Fibroblast of skin of right quadriceps (primary cell): ENCODE measurements around the gene YIPF7.

Experiments
- DNase-seq: peaks from one replicate; pipeline ENCODE4 v3.0.0-alpha.2; 2013

Gene YIPF7

DNA sequence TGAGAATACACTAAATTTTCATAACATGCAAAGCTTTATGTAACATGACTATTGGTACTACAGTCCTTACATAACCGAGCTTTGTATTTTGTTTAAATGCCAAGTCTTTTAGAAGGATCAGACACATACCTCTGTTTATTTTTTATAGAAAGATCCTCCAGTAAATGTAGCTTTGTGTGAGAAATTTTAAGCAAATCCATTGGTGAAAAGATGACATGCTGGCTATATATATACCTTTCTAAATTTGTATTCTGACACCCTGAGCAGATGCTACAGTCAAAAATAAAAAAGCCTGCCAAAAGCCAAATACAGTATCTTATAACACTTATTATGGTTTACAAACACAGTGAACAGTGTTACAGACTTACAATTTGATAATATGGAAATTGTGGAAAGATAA is at the start of gene YIPF7:
Gene YIPF7 (minus strand): TSS at position 201 of the 400 bp plus-strand sequence. CDS start 1,525 bp downstream, outside the sequence.
- DNase-seq, result no peak

GRCh38 chr4:44701037-44701436 is 49.6 kb upstream of the YIPF7 start:
- DNase-seq, result no peak

DNA sequence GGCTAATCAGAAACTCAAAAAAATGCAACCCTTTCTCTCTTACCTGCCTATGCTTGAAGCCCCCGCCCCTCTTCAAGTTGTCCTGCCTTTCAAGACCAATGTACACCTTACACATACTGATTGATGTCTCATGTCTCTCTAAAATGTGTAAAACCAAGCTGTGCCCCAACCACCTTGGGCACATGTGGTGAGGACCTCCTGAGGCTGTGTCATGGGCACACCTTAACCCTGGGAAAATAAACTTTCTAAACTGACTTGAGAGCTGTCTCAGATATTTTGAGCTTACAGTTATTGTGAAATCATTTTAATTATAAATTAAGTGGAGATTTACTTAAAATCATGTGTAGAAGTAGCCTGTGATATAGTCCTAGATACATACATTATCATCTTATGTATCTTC is 49.0 kb upstream of the YIPF7 start:
- no peak for DNase-seq

DNA sequence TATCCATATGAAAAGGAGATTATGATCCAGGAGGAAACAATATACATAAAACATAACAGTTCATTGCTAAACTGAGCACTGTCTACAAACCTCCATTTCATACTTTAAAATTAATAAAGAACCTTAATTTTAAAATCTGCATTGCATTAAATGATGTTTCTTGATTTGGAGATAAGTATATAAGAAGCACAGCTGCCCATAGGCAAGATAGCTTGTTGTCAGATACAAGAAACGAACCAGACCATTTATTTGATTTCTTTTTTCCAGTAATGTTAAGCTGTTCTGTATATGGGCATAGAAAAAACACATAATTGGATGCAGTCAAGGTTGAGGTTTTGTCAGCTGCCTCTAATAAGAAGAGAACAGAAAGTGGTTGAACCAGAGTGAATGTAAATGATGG is 33.2 kb upstream of the YIPF7 start:
- no peak for DNase-seq

DNA sequence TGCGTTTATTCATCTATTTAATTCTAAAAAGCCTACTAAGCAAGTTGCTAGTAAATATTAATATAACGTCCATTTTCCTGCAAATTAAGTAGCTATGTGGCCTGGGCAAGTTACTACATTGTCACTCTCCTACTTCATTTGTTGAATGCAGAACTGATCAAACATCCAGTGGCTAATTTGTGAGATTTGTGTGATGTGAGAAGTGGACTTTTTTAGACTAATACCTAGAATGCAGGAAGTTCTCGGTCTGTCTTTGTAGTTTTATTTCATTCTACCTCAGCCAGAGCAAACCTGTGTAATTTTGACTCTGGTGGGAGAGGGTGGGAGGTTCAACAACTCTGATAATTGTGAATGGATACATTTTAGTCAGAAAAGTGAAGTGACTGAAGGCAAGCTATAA is 27.6 kb upstream of the YIPF7 start:
- no peak for DNase-seq

- peak; percentile 87 for DNase-seq
Measured at GRCh38 chr4:44678094-44679041, 26.9 kb upstream of the YIPF7 start, which contains the start of gene GUF1. GUF1 (plus strand) TSS chr4:44678420; CDS start chr4:44678623, 203 bp downstream.

GRCh38 chr4:44675366-44675765 is 23.9 kb upstream of the YIPF7 start:
- no peak for DNase-seq

- no peak for DNase-seq
Measured at GRCh38 chr4:44674471-44674870, 23.0 kb upstream of the YIPF7 start.

DNA sequence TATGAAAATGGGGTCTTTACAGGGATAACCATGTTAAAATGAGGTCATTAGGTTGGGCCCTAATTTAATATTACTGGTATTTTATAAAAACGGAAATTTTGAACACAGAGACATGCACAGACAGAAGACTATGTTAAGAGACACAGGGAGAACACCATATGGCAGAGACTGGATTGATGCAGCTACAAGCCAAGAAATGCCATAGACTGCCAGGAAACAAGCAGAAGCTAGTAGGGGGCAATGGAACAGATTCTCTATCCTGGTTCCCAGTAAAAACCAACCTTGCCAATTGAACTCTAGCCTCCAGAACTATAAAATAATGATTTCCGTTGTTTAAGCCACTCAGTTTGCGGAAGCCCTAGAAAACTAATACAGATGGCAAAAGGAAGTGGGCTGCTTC is 20.2 kb upstream of the YIPF7 start:
- DNase-seq, result no peak

DNA sequence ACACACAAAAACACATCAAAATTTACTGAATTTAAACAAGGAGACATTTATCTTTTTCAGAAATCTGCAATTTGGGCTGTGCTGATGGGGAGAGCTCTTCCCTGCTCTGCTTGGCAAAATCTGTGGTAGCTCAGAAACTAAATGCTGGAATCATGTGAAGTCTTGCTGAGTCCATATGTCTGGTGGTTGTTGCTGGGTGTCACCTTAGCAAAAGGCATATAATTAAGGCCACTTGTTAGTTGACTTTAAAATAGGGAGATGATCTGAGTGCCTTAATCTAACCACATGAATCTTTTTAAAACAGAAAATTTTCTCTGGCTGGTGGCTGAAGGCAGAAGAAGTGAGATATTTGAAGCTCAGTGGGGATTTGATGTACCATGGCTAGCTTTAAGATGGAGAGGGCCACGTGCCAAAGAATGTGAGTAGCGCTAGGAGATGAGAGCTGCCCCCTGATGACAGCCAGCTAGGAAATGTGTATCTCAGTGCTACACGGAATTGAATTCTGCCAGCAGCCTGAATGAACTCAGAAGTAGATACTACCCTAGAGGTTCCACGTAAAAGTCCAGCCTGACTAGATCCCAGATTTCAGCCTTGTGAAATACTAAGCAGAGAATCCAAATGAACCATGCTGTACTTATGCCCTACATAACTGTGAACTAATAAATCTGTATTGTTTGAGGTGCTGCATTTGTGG is 19.2 kb upstream of the YIPF7 start:
- DNase-seq, result no peak

GRCh38 chr4:44668526-44668925 is 17.1 kb upstream of the YIPF7 start:
- DNase-seq, result no peak

DNA sequence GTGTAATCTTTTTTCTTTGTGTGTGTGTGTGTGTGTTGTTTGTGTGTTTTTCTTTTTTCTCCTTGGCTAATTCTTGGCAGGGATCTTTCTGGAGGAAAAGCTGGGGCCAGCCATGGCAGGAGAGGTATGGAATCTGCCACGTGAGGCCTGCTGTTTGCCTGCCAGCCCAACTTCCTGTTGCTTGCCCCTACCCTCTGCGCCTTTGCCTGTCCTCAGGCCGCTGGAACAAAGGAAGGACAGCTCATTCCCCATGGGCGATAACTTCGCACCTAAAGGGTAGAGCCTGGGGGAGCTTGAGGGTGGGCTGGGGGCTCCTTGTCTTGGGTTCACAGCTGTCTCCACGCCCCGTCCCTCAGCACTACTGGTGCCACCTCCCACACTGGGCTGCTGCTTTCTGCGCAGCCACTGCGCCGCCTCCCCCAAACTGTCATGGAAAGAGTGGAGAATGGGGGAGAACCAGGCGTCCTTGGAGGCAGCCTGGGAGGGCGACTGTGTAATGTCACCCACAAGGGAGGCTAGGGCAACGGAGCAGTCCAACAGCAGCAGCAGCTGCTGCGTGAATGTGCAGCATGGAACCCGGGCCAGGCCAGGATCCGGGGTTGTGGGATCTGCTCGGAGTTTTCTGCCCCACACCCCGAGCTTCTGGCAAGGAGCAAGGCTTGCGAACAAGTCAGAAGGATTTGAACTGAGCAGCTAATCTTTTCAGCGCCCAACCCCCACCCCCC is 12.3 kb upstream of the YIPF7 start:
- no peak for DNase-seq

- no peak for DNase-seq
Measured at GRCh38 chr4:44662623-44663005, 11.2 kb upstream of the YIPF7 start.

DNA sequence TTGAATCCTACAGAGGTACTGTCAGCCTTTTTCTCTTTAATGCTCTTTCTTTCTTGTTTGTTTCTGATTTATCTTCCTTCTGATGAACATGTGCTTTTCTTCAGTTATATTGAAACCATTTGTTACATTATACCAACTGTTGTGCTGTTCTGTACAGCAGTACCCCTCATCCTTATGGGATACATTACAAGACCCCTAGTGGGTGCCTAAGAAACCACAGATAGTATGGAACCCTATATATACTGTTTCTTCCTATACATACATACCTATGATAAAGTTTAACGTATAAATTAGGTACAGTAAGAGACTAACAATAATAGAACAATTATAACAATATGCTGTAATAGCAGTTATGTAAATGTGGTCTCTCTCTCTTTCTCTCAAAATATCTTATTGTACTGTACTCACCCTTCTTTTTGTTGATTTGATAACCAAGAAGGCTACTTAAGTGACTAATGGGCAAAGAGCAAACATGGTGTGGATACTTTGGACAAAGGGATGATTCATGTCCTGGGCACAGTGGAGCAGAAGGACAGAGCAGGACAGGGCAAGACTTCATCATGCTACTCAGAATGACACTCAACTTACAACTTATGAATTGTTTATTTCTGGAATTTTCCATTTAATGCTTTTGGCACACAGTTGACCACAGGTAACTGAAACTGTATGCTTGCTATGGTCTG is 10.7 kb upstream of the YIPF7 start:
- no peak for DNase-seq

GRCh38 chr4:44660396-44660795 is 9.0 kb upstream of the YIPF7 start:
- DNase-seq, result no peak

DNA sequence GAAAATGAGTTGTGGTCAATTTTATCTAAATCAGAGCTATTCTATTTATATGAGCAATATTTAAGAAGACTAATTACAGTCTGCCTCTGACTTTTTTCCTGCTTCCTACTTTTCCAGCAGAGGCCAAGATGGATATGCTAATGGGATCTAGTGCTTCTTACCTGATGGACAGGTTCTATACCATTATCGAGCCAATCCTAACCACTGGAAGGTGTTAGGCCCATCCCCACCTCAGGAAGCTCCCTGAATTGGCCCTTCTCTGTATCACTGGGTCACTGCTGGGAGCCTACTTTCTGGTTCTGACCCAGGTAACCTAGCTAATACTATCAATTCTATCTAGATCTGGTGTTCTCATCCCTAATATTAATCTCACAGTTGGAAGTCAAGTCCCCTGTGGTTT is 577 bp upstream of the YIPF7 start:
- no peak for DNase-seq

DNA sequence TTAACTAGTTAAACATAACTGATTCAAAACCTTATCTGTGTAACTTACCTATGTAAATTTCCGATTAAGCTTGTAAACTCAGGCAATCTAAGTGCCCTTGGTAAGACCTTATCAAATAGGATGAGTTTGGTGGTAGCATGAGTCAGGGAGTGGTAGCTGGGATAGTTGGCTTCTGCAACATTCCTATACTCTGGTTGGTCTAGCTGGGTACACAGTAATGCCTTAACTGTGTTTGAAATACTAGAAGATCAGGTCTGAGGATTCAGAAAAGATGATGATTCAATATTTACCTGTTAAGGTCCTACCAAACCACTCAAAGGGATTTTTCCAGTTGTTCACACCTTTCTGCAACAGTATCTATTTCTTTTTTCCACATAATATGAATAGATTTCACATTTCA is 5.3 kb downstream of the YIPF7 start:
- DNase-seq, result no peak

DNA sequence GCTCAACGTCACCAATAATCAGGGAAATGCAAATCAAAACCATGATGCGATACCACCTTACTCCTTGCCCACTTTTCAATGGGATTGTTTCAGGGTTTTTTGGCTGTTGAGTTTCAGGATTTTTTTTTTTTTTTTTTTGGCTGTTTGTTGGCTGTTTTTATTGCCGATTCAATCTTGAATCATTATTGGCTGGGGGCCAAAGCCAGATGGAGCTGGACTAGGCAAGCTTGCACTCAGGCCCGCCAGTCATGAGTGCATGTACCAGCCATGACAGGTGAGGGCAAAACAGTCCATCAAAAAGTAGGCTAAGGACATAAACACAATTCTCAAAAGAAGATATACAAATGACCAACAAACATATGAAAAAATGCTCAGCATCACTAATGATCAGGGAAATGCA is 13.3 kb downstream of the YIPF7 start:
- DNase-seq, result no peak

GRCh38 chr4:44632733-44633132 is 18.7 kb downstream of the YIPF7 start:
- no peak for DNase-seq

GRCh38 chr4:44632089-44632488 is 19.3 kb downstream of the YIPF7 start:
- DNase-seq, result no peak

DNA sequence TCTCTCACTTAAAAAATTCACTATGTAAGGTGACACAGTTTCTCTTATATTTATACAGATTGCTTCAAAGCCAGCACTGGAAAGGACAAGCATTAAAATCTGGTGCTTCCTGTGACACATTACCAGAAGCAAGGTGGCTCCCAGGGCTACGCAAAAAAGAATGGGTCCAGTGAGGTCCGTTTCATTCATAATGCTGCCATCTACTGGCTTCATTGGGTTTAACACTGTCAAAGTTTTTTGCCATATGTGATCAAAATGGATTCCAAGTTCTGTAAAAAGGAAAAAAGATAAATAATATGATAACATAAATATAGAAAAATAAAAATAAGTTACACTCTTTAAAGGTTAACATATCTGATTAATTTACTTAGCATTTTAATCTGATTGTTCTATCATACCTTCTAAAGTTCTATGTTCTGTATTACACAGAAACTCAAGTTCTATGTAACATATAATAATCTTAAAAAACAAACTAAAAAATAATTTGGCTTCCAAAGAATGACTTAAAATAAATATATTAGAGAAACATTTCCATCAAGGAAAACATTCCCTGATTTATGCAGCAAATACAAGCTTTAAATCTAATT is 22.1 kb downstream of the YIPF7 start:
- peak; percentile 39 for DNase-seq

GRCh38 chr4:44623676-44624075 is 27.7 kb downstream of the YIPF7 start:
- no peak for DNase-seq
